ENCODE measurements around the gene SECISBP2.

GRCh38 chr9:89278551-89278950 is 39.7 kb upstream of the SECISBP2 start:
- TF ChIP-seq, protein P1, sequence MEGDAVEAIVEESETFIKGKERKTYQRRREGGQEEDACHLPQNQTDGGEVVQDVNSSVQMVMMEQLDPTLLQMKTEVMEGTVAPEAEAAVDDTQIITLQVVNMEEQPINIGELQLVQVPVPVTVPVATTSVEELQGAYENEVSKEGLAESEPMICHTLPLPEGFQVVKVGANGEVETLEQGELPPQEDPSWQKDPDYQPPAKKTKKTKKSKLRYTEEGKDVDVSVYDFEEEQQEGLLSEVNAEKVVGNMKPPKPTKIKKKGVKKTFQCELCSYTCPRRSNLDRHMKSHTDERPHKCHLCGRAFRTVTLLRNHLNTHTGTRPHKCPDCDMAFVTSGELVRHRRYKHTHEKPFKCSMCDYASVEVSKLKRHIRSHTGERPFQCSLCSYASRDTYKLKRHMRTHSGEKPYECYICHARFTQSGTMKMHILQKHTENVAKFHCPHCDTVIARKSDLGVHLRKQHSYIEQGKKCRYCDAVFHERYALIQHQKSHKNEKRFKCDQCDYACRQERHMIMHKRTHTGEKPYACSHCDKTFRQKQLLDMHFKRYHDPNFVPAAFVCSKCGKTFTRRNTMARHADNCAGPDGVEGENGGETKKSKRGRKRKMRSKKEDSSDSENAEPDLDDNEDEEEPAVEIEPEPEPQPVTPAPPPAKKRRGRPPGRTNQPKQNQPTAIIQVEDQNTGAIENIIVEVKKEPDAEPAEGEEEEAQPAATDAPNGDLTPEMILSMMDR (conservative IDR thresholded peaks at IDR 0.05; ENCODE audit: low read depth, low read length): no peak
- no peak for TF ChIP-seq EZH2phosphoT487 (IDR thresholded peaks at IDR 0.05; ENCODE audit: borderline replicate concordance, low read length)
- TF ChIP-seq EZH2 (IDR thresholded peaks at IDR 0.05; ENCODE audit: low read length, unreplicated experiment): no peak

Data from PC-3 (cell line).